Measurements from ENCODE around the gene ALOX5. TPM values are rescaled to one million over a fixed set of nuclear protein-coding genes. Genes with fewer than 3 reads are reported as not detected.

The ALOX5 gene
- total and polyA plus RNA-seq, 10 of the 15 experiments (the other 5 are each of a cell fraction or from before 2014, with no cell fraction given), result 0.43 to 102 (median 34.2) TPM

- no peak for TF ChIP-seq ZNF592 (IDR thresholded peaks at IDR 0.05)
- TF ChIP-seq PKNOX1 (IDR thresholded peaks at IDR 0.05), result no peak
- TF ChIP-seq ZNF687 (IDR thresholded peaks at IDR 0.05), result no peak
- no peak for TF ChIP-seq RELA (IDR thresholded peaks at IDR 0.05; ENCODE audit: borderline replicate concordance, partially characterized antibody)
- TF ChIP-seq CTCF (IDR thresholded peaks at IDR 0.05 in 2 of 3, conservative IDR thresholded peaks at IDR 0.05 in 1 of 3; ENCODE audit: control insufficient read depth in 2 of 3, extremely low read depth in 1 of 3, insufficient read depth in 1 of 3, low read depth in 3 of 3, low read length in 3 of 3), result no peak
- TF ChIP-seq MTA2 (IDR thresholded peaks at IDR 0.05; ENCODE audit: low read depth), result no peak
- TF ChIP-seq BCL3 (IDR thresholded peaks at IDR 0.05; ENCODE audit: borderline replicate concordance, insufficient read depth, low read depth, low read length, poor library complexity, severe bottlenecking), result no peak
- TF ChIP-seq IKZF2 (IDR thresholded peaks at IDR 0.05), result 0 out of 4 replicates have a peak, but pooled peaks of 1 of the 2 experiments have one; percentile 20
- no peak for TF ChIP-seq E2F8 (IDR thresholded peaks at IDR 0.05; ENCODE audit: low read depth, partially characterized antibody)
- TF ChIP-seq EED (IDR thresholded peaks at IDR 0.05; ENCODE audit: low read depth), result peak; percentile 50; the same call in 1 of the 2 replicates
- no peak for TF ChIP-seq ZSCAN29 (IDR thresholded peaks at IDR 0.05)
- no peak for TF ChIP-seq NR2C2 (IDR thresholded peaks at IDR 0.05; ENCODE audit: borderline replicate concordance, control insufficient read depth, insufficient read length, low read depth)
These were observed 6.0 kb downstream of the ALOX5 start (continued) for GRCh38 chr10:45379891-45380540.
